GM12874 (cell line): ENCODE measurements around the gene LANCL3.
"Not testable (repeated sequence)": the region's sequence is repeated elsewhere in the genome, so short reads cannot be mapped to it uniquely, and the experiment has no call there.

Experiments
- CTCF ChIP-seq: IDR thresholded peaks from 2 replicates; pipeline ENCODE4 v1.5.1; 2011; ENCODE audit warnings: low read depth, mild to moderate bottlenecking, control low read depth, low read length, moderate library complexity; ENCODE audit not compliant: insufficient read depth

The LANCL3 gene

GRCh38 chrX:37571426-37572107, at the start of gene LANCL3:
Gene LANCL3 (plus strand): TSS chrX:37571661. CDS start chrX:37571871, 210 bp downstream.
- not testable (repeated sequence) for TF ChIP-seq CTCF

- no peak for TF ChIP-seq CTCF
Measured at GRCh38 chrX:37541991-37542390, 29.5 kb upstream of the LANCL3 start.

GRCh38 chrX:37542791-37543190, 28.7 kb upstream of the LANCL3 start:
- TF ChIP-seq CTCF = no peak

- TF ChIP-seq CTCF = no peak
Measured at GRCh38 chrX:37543324-37543723, 28.1 kb upstream of the LANCL3 start.

- TF ChIP-seq CTCF = no peak
Measured at GRCh38 chrX:37545066-37545465, 26.4 kb upstream of the LANCL3 start.

- no peak for TF ChIP-seq CTCF
Measured at GRCh38 chrX:37553476-37553875, 18.0 kb upstream of the LANCL3 start.

GRCh38 chrX:37578045-37578444, 6.6 kb downstream of the LANCL3 start:
- no peak for TF ChIP-seq CTCF

GRCh38 chrX:37580080-37580479, 8.6 kb downstream of the LANCL3 start:
- no peak for TF ChIP-seq CTCF
